Liver (tissue), 9 donors: ENCODE data around the gene MAB21L2. TPM values are rescaled to one million over a fixed set of nuclear protein-coding genes. Genes with fewer than 3 reads are reported as not detected.

Source experiments
- DNase-seq: peaks from one replicate; pipeline ENCODE4 v3.0.0-alpha.2; 2017; ENCODE audit warnings: low spot score
- H3K27ac ChIP-seq, 2 donors: one replicate each; pipeline ENCODE4 v1.7.0; 2013; ENCODE audit warnings: inconsistent platforms in 2 of 2, low read length in 2 of 2, control low read depth in 1 of 2, low read depth in 1 of 2, mild to moderate bottlenecking in 1 of 2
- H3K27me3 ChIP-seq, 4 donors: one replicate each; pipeline versions ENCODE4 v1.6.1 to v1.7.0; 2013; ENCODE audit warnings: low read length in 3 of 4, inconsistent platforms in 1 of 4, mild to moderate bottlenecking in 1 of 4, moderate library complexity in 1 of 4; ENCODE audit not compliant: control insufficient read depth in 4 of 4, insufficient read depth in 4 of 4
- H3K36me3 ChIP-seq, 4 donors: one replicate each; pipeline versions ENCODE4 v1.6.1 to v1.7.0; 2013; ENCODE audit warnings: low read length in 3 of 4, mild to moderate bottlenecking in 3 of 4, low read depth in 1 of 4, moderate library complexity in 1 of 4; ENCODE audit not compliant: control insufficient read depth in 4 of 4, insufficient read depth in 3 of 4
- H3K4me1 ChIP-seq, 4 donors: one replicate each; pipeline versions ENCODE4 v1.6.1 to v1.7.0; 2013; ENCODE audit warnings: low read length in 3 of 4, mild to moderate bottlenecking in 3 of 4, moderate library complexity in 1 of 4; ENCODE audit not compliant: control insufficient read depth in 4 of 4, insufficient read depth in 4 of 4
- H3K4me3 ChIP-seq, 3 donors: one replicate each; pipeline versions ENCODE4 v1.6.1 to v1.7.0; 2013; ENCODE audit warnings: low read length in 3 of 3, control low read depth in 1 of 3, low read depth in 1 of 3, mild to moderate bottlenecking in 1 of 3
- H3K9ac ChIP-seq, 2 donors: one replicate each; pipeline ENCODE4 v1.7.0; 2013; ENCODE audit warnings: low read length in 2 of 2, mild to moderate bottlenecking in 2 of 2, moderate library complexity in 2 of 2, control low read depth in 1 of 2, low read depth in 1 of 2
- H3K9me3 ChIP-seq, 4 donors: one replicate each; pipeline versions ENCODE4 v1.6.1 to v1.7.0; 2013; ENCODE audit warnings: low read length in 3 of 4; ENCODE audit not compliant: control insufficient read depth in 4 of 4
- EGR1 ChIP-seq, 2 donors: IDR thresholded peaks; 2 replicates each; pipeline ENCODE4 v1.6.1; 2016 to 2018; ENCODE audit warnings: antibody characterized with exemption in 2 of 2, low read depth in 2 of 2
- FOXA1 ChIP-seq: IDR thresholded peaks from 2 replicates; pipeline ENCODE4 v1.6.1; 2016; ENCODE audit warnings: antibody characterized with exemption
- FOXA2 ChIP-seq: IDR thresholded peaks from 2 replicates; pipeline ENCODE4 v1.6.1; 2016; ENCODE audit warnings: antibody characterized with exemption
- GABPA ChIP-seq, 2 donors: IDR thresholded peaks in 1 of 2; conservative IDR thresholded peaks in 1 of 2; 2 replicates each; pipeline ENCODE4 v1.6.1; 2016; ENCODE audit warnings: antibody characterized with exemption in 2 of 2, mild to moderate bottlenecking in 1 of 2, moderate library complexity in 1 of 2
- HNF4A ChIP-seq, 2 donors: conservative IDR thresholded peaks; 2 replicates each; pipeline ENCODE4 v1.6.1; 2016; ENCODE audit warnings: antibody characterized with exemption in 2 of 2, mild to moderate bottlenecking in 2 of 2
- HNF4G ChIP-seq: IDR thresholded peaks from 2 replicates; pipeline ENCODE4 v1.6.1; 2016; ENCODE audit warnings: antibody characterized with exemption
- JUND ChIP-seq, 2 donors: IDR thresholded peaks; 2 replicates each; pipeline ENCODE4 v1.6.1; 2016; ENCODE audit warnings: antibody characterized with exemption in 2 of 2
- NR2F2 ChIP-seq: IDR thresholded peaks from 2 replicates; pipeline ENCODE4 v1.6.1; 2016; ENCODE audit warnings: antibody characterized with exemption
- RAD21 ChIP-seq, 2 donors: IDR thresholded peaks; 2 replicates each; pipeline ENCODE4 v1.6.1; 2016; ENCODE audit warnings: antibody characterized with exemption in 2 of 2, mild to moderate bottlenecking in 2 of 2
- RXRA ChIP-seq, 2 donors: IDR thresholded peaks; 2 replicates each; pipeline ENCODE4 v1.6.1; 2017 to 2018; ENCODE audit warnings: antibody characterized with exemption in 2 of 2, mild to moderate bottlenecking in 1 of 2
- SP1 ChIP-seq: IDR thresholded peaks from 2 replicates; pipeline ENCODE4 v1.6.1; 2018; ENCODE audit warnings: antibody characterized with exemption, mild to moderate bottlenecking
- YY1 ChIP-seq: IDR thresholded peaks from 2 replicates; pipeline ENCODE4 v1.6.1; 2016; ENCODE audit warnings: antibody characterized with exemption, mild to moderate bottlenecking
- WGBS: extraction: QIAGEN DNeasy Blood & Tissue Kit; methylation state at CpG from one replicate; pipeline ENCODE4 v1.1.7; 2013; 5-methylcytosine and 5-hydroxymethylcytosine counted together
- polyA plus RNA-seq, 2 donors: library from polyadenylated mRNA; stranded (reverse) in 1 of 2; unstranded in 1 of 2; fragments of 200-250 nt in 1 of 2; fragments of >200 nt in 1 of 2; fragmentation: Nextera tagmentation in 1 of 2; extraction: Ambion mirVana in 1 of 2; gene quantifications; one replicate each; pipeline versions ENCODE4 v1.2.1 to v1.2.3, GENCODE V29; 2013 to 2015
- total RNA-seq, 2 donors: library from RNA; depleted of rRNA; stranded (reverse); fragments of >200 nt; gene quantifications; one replicate each; pipeline ENCODE4 v1.2.3, GENCODE V29; 2014
- TF ChIP-seq, protein P1 (sequence below): fragments of 150-350 bp; IDR thresholded peaks from 2 replicates; pipeline ENCODE4 v1.5.1; 2017; ENCODE audit warnings: improper control_type of control experiment, low read depth, low read length; ENCODE audit not compliant: missing input control
- TF ChIP-seq, protein P2 (sequence below): IDR thresholded peaks from 2 replicates; pipeline ENCODE4 v1.6.1; 2016; ENCODE audit warnings: antibody characterized with exemption
- TF ChIP-seq, protein P3 (sequence below): IDR thresholded peaks from 2 replicates; pipeline ENCODE4 v1.6.1; 2016; ENCODE audit warnings: antibody characterized with exemption
- TF ChIP-seq, protein P4 (sequence below): IDR thresholded peaks from 2 replicates; pipeline ENCODE4 v1.6.1; 2016; ENCODE audit warnings: antibody characterized with exemption, mild to moderate bottlenecking
- TF ChIP-seq, protein P5 (sequence below): IDR thresholded peaks from 2 replicates; pipeline ENCODE4 v1.6.1; 2016; ENCODE audit warnings: antibody characterized with exemption
- donor health status: healthy.
- donor health status: healthy.
- donor health status: healthy.
- donor health status: healthy.
- donor health status: healthy.

MAB21L2 gene
- total and polyA plus RNA-seq, 4 donors, result 0.30 to 1.5 (median 0.66) TPM

DNA sequence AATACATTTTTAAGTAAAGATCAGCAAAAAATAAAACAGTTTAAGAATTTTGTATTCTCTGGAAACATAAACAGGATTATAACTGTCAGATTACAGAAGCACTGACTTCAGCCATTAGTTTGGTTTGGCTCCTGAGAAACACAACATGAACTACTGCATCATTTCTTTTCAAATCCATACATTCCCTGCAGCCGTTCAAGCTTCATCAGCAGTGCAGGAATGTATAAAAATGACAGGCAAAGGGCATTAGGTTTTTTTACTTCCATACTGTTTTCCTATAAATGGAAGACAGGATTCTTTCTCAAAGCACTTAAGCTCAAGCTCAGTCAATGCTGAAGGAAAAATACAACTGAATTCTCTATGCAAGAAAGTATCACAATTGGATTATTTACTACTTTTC lies 4.2 kb upstream of the MAB21L2 start:
- Histone ChIP-seq H3K4me3 (no peak overlapping the region), H3K9ac (no peak overlapping the region), H3K27ac (no peak overlapping the region), H3K9me3 (no peaks in the 10 kb centered on the region), H3K36me3 (no peaks in the 10 kb centered on the region), H3K4me1 (peaks cover 3 to 17% (median 12%) of the 10 kb centered on the region in 4 donors), H3K27me3 (no peaks in the 10 kb centered on the region)
- 91% methylated on average over 1 of the region's 1 CpG for WGBS
- DNase-seq, result no peak
- TF ChIP-seq, protein P1, sequence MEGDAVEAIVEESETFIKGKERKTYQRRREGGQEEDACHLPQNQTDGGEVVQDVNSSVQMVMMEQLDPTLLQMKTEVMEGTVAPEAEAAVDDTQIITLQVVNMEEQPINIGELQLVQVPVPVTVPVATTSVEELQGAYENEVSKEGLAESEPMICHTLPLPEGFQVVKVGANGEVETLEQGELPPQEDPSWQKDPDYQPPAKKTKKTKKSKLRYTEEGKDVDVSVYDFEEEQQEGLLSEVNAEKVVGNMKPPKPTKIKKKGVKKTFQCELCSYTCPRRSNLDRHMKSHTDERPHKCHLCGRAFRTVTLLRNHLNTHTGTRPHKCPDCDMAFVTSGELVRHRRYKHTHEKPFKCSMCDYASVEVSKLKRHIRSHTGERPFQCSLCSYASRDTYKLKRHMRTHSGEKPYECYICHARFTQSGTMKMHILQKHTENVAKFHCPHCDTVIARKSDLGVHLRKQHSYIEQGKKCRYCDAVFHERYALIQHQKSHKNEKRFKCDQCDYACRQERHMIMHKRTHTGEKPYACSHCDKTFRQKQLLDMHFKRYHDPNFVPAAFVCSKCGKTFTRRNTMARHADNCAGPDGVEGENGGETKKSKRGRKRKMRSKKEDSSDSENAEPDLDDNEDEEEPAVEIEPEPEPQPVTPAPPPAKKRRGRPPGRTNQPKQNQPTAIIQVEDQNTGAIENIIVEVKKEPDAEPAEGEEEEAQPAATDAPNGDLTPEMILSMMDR, result no peak
- TF ChIP-seq, protein P2, sequence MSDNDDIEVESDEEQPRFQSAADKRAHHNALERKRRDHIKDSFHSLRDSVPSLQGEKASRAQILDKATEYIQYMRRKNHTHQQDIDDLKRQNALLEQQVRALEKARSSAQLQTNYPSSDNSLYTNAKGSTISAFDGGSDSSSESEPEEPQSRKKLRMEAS, result no peak
- TF ChIP-seq, protein P3, sequence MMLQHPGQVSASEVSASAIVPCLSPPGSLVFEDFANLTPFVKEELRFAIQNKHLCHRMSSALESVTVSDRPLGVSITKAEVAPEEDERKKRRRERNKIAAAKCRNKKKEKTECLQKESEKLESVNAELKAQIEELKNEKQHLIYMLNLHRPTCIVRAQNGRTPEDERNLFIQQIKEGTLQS, result no peak
- TF ChIP-seq YY1 (no peak), NR2F2 (no peak), GABPA (IDR thresholded peaks at IDR 0.05 in 1 of 2, conservative IDR thresholded peaks at IDR 0.05 in 1 of 2) (no peak), RAD21 (IDR thresholded peaks at IDR 0.05) (no peak), SP1 (no peak), JUND (IDR thresholded peaks at IDR 0.05) (no peak), FOXA1 (no peak), HNF4G (no peak), FOXA2 (no peak), RXRA (IDR thresholded peaks at IDR 0.05) (no peak), EGR1 (IDR thresholded peaks at IDR 0.05; ENCODE audit: low read depth in 2 of 2) (no peak), HNF4A (conservative IDR thresholded peaks at IDR 0.05) (no peak)
- TF ChIP-seq, protein P4, sequence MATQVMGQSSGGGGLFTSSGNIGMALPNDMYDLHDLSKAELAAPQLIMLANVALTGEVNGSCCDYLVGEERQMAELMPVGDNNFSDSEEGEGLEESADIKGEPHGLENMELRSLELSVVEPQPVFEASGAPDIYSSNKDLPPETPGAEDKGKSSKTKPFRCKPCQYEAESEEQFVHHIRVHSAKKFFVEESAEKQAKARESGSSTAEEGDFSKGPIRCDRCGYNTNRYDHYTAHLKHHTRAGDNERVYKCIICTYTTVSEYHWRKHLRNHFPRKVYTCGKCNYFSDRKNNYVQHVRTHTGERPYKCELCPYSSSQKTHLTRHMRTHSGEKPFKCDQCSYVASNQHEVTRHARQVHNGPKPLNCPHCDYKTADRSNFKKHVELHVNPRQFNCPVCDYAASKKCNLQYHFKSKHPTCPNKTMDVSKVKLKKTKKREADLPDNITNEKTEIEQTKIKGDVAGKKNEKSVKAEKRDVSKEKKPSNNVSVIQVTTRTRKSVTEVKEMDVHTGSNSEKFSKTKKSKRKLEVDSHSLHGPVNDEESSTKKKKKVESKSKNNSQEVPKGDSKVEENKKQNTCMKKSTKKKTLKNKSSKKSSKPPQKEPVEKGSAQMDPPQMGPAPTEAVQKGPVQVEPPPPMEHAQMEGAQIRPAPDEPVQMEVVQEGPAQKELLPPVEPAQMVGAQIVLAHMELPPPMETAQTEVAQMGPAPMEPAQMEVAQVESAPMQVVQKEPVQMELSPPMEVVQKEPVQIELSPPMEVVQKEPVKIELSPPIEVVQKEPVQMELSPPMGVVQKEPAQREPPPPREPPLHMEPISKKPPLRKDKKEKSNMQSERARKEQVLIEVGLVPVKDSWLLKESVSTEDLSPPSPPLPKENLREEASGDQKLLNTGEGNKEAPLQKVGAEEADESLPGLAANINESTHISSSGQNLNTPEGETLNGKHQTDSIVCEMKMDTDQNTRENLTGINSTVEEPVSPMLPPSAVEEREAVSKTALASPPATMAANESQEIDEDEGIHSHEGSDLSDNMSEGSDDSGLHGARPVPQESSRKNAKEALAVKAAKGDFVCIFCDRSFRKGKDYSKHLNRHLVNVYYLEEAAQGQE, result no peak
- TF ChIP-seq, protein P5, sequence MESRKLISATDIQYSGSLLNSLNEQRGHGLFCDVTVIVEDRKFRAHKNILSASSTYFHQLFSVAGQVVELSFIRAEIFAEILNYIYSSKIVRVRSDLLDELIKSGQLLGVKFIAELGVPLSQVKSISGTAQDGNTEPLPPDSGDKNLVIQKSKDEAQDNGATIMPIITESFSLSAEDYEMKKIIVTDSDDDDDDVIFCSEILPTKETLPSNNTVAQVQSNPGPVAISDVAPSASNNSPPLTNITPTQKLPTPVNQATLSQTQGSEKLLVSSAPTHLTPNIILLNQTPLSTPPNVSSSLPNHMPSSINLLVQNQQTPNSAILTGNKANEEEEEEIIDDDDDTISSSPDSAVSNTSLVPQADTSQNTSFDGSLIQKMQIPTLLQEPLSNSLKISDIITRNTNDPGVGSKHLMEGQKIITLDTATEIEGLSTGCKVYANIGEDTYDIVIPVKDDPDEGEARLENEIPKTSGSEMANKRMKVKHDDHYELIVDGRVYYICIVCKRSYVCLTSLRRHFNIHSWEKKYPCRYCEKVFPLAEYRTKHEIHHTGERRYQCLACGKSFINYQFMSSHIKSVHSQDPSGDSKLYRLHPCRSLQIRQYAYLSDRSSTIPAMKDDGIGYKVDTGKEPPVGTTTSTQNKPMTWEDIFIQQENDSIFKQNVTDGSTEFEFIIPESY, result no peak
